Parathyroid adenoma (tissue), 2 donors: ENCODE data around the gene PPM1F.

ENCODE experiments used
- H2AFZ ChIP-seq: fragments of 300-600 bp; sonication (generic); one replicate; pipeline ENCODE4 v1.7.0; 2017; ENCODE audit warnings: antibody characterized with exemption, mild to moderate bottlenecking
- H3K27ac ChIP-seq: fragments of 300-600 bp; sonication (generic); one replicate; pipeline ENCODE4 v1.7.0; 2017
- H3K27me3 ChIP-seq: fragments of 300-600 bp; sonication (generic); one replicate; pipeline ENCODE4 v1.7.0; 2017; ENCODE audit warnings: low read length; ENCODE audit not compliant: control insufficient read depth, insufficient read depth
- H3K36me3 ChIP-seq: fragments of 300-600 bp; sonication (generic); one replicate; pipeline ENCODE4 v1.7.0; 2017; ENCODE audit warnings: low read length; ENCODE audit not compliant: control insufficient read depth, insufficient read depth
- H3K4me1 ChIP-seq: fragments of 300-600 bp; sonication (generic); one replicate; pipeline ENCODE4 v1.7.0; 2017; ENCODE audit warnings: control low read depth
- H3K4me2 ChIP-seq: fragments of 300-600 bp; sonication (generic); one replicate; pipeline ENCODE4 v1.7.0; 2017; ENCODE audit warnings: low read length
- H3K4me3 ChIP-seq: fragments of 300-600 bp; sonication (generic); one replicate; pipeline ENCODE4 v1.7.0; 2017; ENCODE audit warnings: low read depth, low read length
- H3K79me2 ChIP-seq: fragments of 300-600 bp; sonication (generic); one replicate; pipeline ENCODE4 v1.7.0; 2017; ENCODE audit warnings: control low read depth
- H3K9ac ChIP-seq: fragments of 300-600 bp; sonication (generic); one replicate; pipeline ENCODE4 v1.7.0; 2017; ENCODE audit warnings: mild to moderate bottlenecking
- H3K9me3 ChIP-seq: fragments of 300-600 bp; sonication (generic); one replicate; pipeline ENCODE4 v1.7.0; 2017; ENCODE audit warnings: low read length; ENCODE audit not compliant: control insufficient read depth
- CTCF ChIP-seq: fragments of 300-600 bp; sonication (generic); IDR thresholded peaks from one replicate; pipeline ENCODE4 v1.7.0; 2017; ENCODE audit warnings: antibody characterized with exemption, mild to moderate bottlenecking
- donor health status: primary hyperparathyroidism.

Gene PPM1F

GRCh38 chr22:21990445-21991303, 38.0 kb upstream of the PPM1F start:
- Histone ChIP-seq H2AFZ (no peak overlapping the region), H3K4me3 (no peak overlapping the region), H3K9ac (no peak overlapping the region), H3K79me2 (no peaks in the 10 kb centered on the region), H3K4me1 (no peaks in the 10 kb centered on the region), H3K9me3 (no peaks in the 10 kb centered on the region), H3K4me2 (no peak overlapping the region), H3K36me3 (no peaks in the 10 kb centered on the region), H3K27ac (no peak overlapping the region), H3K27me3 (no peaks in the 10 kb centered on the region)
- no peak for TF ChIP-seq CTCF

GRCh38 chr22:21989049-21989448, 36.4 kb upstream of the PPM1F start:
- Histone ChIP-seq H3K4me2 (no peak overlapping the region), H3K4me1 (no peaks in the 10 kb centered on the region), H3K79me2 (no peaks in the 10 kb centered on the region), H3K9me3 (no peaks in the 10 kb centered on the region), H2AFZ (no peak overlapping the region), H3K4me3 (no peak overlapping the region), H3K27ac (no peak overlapping the region), H3K36me3 (no peaks in the 10 kb centered on the region), H3K27me3 (no peaks in the 10 kb centered on the region), H3K9ac (no peak overlapping the region)
- no peak for TF ChIP-seq CTCF

GRCh38 chr22:21985214-21985613, 32.6 kb upstream of the PPM1F start:
- Histone ChIP-seq H3K9ac (no peak overlapping the region), H3K27me3 (no peaks in the 10 kb centered on the region), H3K4me1 (no peaks in the 10 kb centered on the region), H3K4me3 (no peak overlapping the region), H3K79me2 (no peaks in the 10 kb centered on the region), H2AFZ (no peak overlapping the region), H3K4me2 (no peak overlapping the region), H3K27ac (no peak overlapping the region), H3K36me3 (no peaks in the 10 kb centered on the region), H3K9me3 (no peaks in the 10 kb centered on the region)
- no peak for TF ChIP-seq CTCF

- TF ChIP-seq CTCF, result no peak
- Histone ChIP-seq H3K4me1 (no peaks in the 10 kb centered on the region), H3K79me2 (no peaks in the 10 kb centered on the region), H3K9ac (no peak overlapping the region), H3K27me3 (no peaks in the 10 kb centered on the region), H3K4me2 (no peak overlapping the region), H2AFZ (no peak overlapping the region), H3K9me3 (no peaks in the 10 kb centered on the region), H3K4me3 (no peak overlapping the region), H3K27ac (no peak overlapping the region), H3K36me3 (no peaks in the 10 kb centered on the region)
Measured at GRCh38 chr22:21984793-21985192, 32.1 kb upstream of the PPM1F start.
